C4-2B (cell line): ENCODE data around the gene CGREF1.

Experiments used
- CTCF ChIP-seq: fragments of 450-650 bp; conservative IDR thresholded peaks from 2 replicates; pipeline ENCODE4 v1.5.1; 2017; ENCODE audit warnings: mild to moderate bottlenecking
- ZFX ChIP-seq: fragments of 450-650 bp; IDR thresholded peaks from 2 replicates; pipeline ENCODE4 v1.6.1; 2017

- no peak for TF ChIP-seq CTCF
- no peak for TF ChIP-seq ZFX
These were observed 58.6 kb downstream of the CGREF1 start for GRCh38 chr2:27060323-27060722.
